CD4-positive, alpha-beta memory T cell (primary cell): ENCODE results near the gene TTYH3. TPM values are rescaled to one million over a fixed set of nuclear protein-coding genes. Genes with fewer than 3 reads are reported as not detected.

Source experiments
- CTCF ChIA-PET: fragments of 350-600 bp; sonication (Branson Sonifier 250); formaldehyde crosslinking; loops from one replicate; lab custom pipeline; 2021; ENCODE audit warnings: inconsistent platforms; ENCODE audit not compliant: partially characterized antibody; lab: Charles Lee
- POLR2A ChIA-PET: fragments of 350-600 bp; sonication (Branson Sonifier 250); formaldehyde crosslinking; loops from one replicate; lab custom pipeline; 2021; ENCODE audit not compliant: partially characterized antibody; lab: Charles Lee
- DNase-seq, 5 donors: peaks; one replicate each; pipeline versions ENCODE4 v3.0.0 to v3.0.0-alpha.2; 2020 to 2022; ENCODE audit warnings: mixed read lengths in 1 of 5
- H3K27ac ChIP-seq: one replicate; pipeline ENCODE4 v1.7.0; 2013; ENCODE audit warnings: low read depth, low read length
- H3K27me3 ChIP-seq: 2 replicates; pipeline ENCODE4 v1.7.0; 2013; ENCODE audit warnings: mild to moderate bottlenecking, low read length, moderate library complexity; ENCODE audit not compliant: insufficient read depth
- H3K36me3 ChIP-seq: 2 replicates; pipeline ENCODE4 v1.7.0; 2013; ENCODE audit warnings: mild to moderate bottlenecking, low read length, moderate library complexity; ENCODE audit not compliant: insufficient read depth
- H3K4me1 ChIP-seq: 2 replicates; pipeline ENCODE4 v1.7.0; 2013; ENCODE audit warnings: mild to moderate bottlenecking, low read length, moderate library complexity; ENCODE audit not compliant: insufficient read depth
- H3K4me3 ChIP-seq, 2 donors: one replicate each; pipeline ENCODE4 v1.7.0; 2013; ENCODE audit warnings: low read length in 2 of 2, mild to moderate bottlenecking in 1 of 2
- H3K9me3 ChIP-seq, 2 donors: one replicate each; pipeline ENCODE4 v1.7.0; 2013; ENCODE audit warnings: low read length in 2 of 2, control low read depth in 1 of 2; ENCODE audit not compliant: control insufficient read depth in 1 of 2
- H3K27ac Mint-ChIP-seq, 7 donors: one replicate each; pipeline ENCODE4 v1.8.0; 2020 to 2021; ENCODE audit warnings: mixed read lengths in 7 of 7, mild to moderate bottlenecking in 6 of 7, inconsistent platforms in 3 of 7, moderate library complexity in 3 of 7
- H3K27me3 Mint-ChIP-seq, 2 donors: one replicate each; pipeline ENCODE4 v1.8.0; 2020 to 2021; ENCODE audit warnings: mixed read lengths in 2 of 2
- H3K36me3 Mint-ChIP-seq, 2 donors: one replicate each; pipeline ENCODE4 v1.8.0; 2020 to 2021; ENCODE audit warnings: mixed read lengths in 2 of 2, inconsistent platforms in 1 of 2, mild to moderate bottlenecking in 1 of 2
- H3K4me1 Mint-ChIP-seq, 4 donors: one replicate each; pipeline ENCODE4 v1.8.0; 2020 to 2021; ENCODE audit warnings: mixed read lengths in 4 of 4, mild to moderate bottlenecking in 1 of 4
- H3K4me3 Mint-ChIP-seq, 8 donors: one replicate each; pipeline ENCODE4 v1.8.0; 2020 to 2021; ENCODE audit warnings: mixed read lengths in 8 of 8, mild to moderate bottlenecking in 7 of 8, moderate library complexity in 6 of 8, inconsistent platforms in 3 of 8
- H3K9me3 Mint-ChIP-seq, 8 donors: one replicate each; pipeline ENCODE4 v1.8.0; 2020 to 2021; ENCODE audit warnings: mixed read lengths in 8 of 8, mild to moderate bottlenecking in 5 of 8, inconsistent platforms in 3 of 8, moderate library complexity in 1 of 8
- intact Hi-C: fragments of 100-400 bp; cut with micrococcal nuclease; formaldehyde crosslinking; loops from one replicate; pipeline ENCODE4 v1.15.1; 2023
- polyA plus RNA-seq, 2 donors: library from polyadenylated mRNA; unstranded; fragments of 300-500 nt; fragmentation: Illumina TruSeq; gene quantifications; one replicate each; pipeline ENCODE4 v1.2.3, GENCODE V29; 2021
- total RNA-seq, 2 experiments: library from RNA; stranded (reverse); gene quantifications; one replicate each; pipeline ENCODE4 v1.2.3, GENCODE V29; 2021

TTYH3 gene
- total and polyA plus RNA-seq, 4 experiments from 2014 or later: 0.14 to 12.0 (median 5.8) TPM

GRCh38 chr7:2708547-2709310 is 76.9 kb downstream of the TTYH3 start:
- Mint-ChIP-seq H3K4me1 (peaks cover 15 to 31% (median 20%) of the 10 kb centered on the region in 4 donors), H3K36me3 (no peaks in the 10 kb centered on the region), H3K4me3 (no peak overlapping the region), H3K27ac (no peak overlapping the region), H3K27me3 (no peaks in the 10 kb centered on the region), H3K9me3 (no peaks in the 10 kb centered on the region)
- Histone ChIP-seq H3K4me1 (peaks cover 37% of the 10 kb centered on the region), H3K27ac (no peak overlapping the region), H3K27me3 (no peaks in the 10 kb centered on the region), H3K9me3 (no peaks in the 10 kb centered on the region), H3K36me3 (no peaks in the 10 kb centered on the region), H3K4me3 (peak overlapping the region in 1 of 2 donors; percentile 50)
- CTCF ChIA-PET: interaction anchor here (1.1 to 16.2 kb wide), 18 partner anchors 10 to 258 kb away, joined by 3 to 220 read pairs (median 12); partner anchors contain the start of gene TTYH3
- POLR2A ChIA-PET: interaction anchor here (1.3 to 4.4 kb wide), 9 partner anchors 9 to 257 kb away, joined by 3 to 57 read pairs (median 13); partner anchors contain the start of gene TTYH3
- intact Hi-C loops: loop anchor here (1.0 kb wide), 4 partner anchors 37 to 257 kb away; no protein-coding TSS in a partner anchor
- DNase-seq: no peak

GRCh38 chr7:2709553-2710285 is 77.9 kb downstream of the TTYH3 start:
- intact Hi-C loops: loop anchor here (1.0 to 10.0 kb wide), 7 partner anchors 38 to 1135 kb away; partner anchors contain the start of genes BRAT1, GNA12, IQCE and PSMG3
- no peaks in the 10 kb centered on the region for H3K27me3 Mint-ChIP-seq
- H3K4me3 Mint-ChIP-seq: peak overlapping the region; percentile 69 to 87 (median 78)
- ChIA-PET POLR2A (interaction anchor here (0.6 to 4.4 kb wide), 12 partner anchors 10 to 1128 kb away, joined by 3 to 57 read pairs (median 8); partner anchors contain the start of gene TTYH3), CTCF (interaction anchor here (0.6 to 16.2 kb wide), 41 partner anchors 10 to 383 kb away, joined by 3 to 220 read pairs (median 4); partner anchors contain the start of gene TTYH3)
- peak; percentile 75 to 81 (median 79) for DNase-seq
- Histone ChIP-seq H3K27ac (peak overlapping the region; percentile 42), H3K9me3 (no peaks in the 10 kb centered on the region), H3K4me3 (peak overlapping the region in 1 of 2 donors; percentile 50), H3K4me1 (peaks cover 41% of the 10 kb centered on the region), H3K36me3 (no peaks in the 10 kb centered on the region), H3K27me3 (no peaks in the 10 kb centered on the region)
- peaks cover 19 to 40% (median 27%) of the 10 kb centered on the region in 4 donors for H3K4me1 Mint-ChIP-seq
- H3K9me3 Mint-ChIP-seq: no peaks in the 10 kb centered on the region
- no peaks in the 10 kb centered on the region for H3K36me3 Mint-ChIP-seq
- peak overlapping the region in 6 of 7 donors; percentile 86 to 96 (median 90) for H3K27ac Mint-ChIP-seq

- no peaks in the 10 kb centered on the region for H3K36me3 Mint-ChIP-seq
- H3K27ac Mint-ChIP-seq: peak overlapping the region; percentile 42 to 96 (median 90)
- peaks cover 47% of the 10 kb centered on the region for H3K4me1 ChIP-seq
- H3K27ac ChIP-seq: peak overlapping the region; percentile 42
- CTCF ChIA-PET: interaction anchor here (0.6 to 16.2 kb wide), 42 partner anchors 9 to 382 kb away, joined by 3 to 220 read pairs (median 4); partner anchors contain the start of gene TTYH3
- POLR2A ChIA-PET: interaction anchor here (0.8 to 4.4 kb wide), 17 partner anchors 9 to 356 kb away, joined by 3 to 57 read pairs (median 5); partner anchors contain the start of genes BRAT1, EIF3B, IQCE and TTYH3
- H3K9me3 Mint-ChIP-seq: peaks cover 0 to 1% (median 0%) of the 10 kb centered on the region in 8 donors
- no peaks in the 10 kb centered on the region for H3K27me3 ChIP-seq
- H3K36me3 ChIP-seq: no peaks in the 10 kb centered on the region
- no peaks in the 10 kb centered on the region for H3K9me3 ChIP-seq
- DNase-seq: peak; percentile 60 to 87 (median 66)
- no peaks in the 10 kb centered on the region for H3K27me3 Mint-ChIP-seq
- intact Hi-C loops: loop anchor here (5.0 to 10.0 kb wide), 3 partner anchors 132 to 1135 kb away; partner anchors contain the start of genes BRAT1, GNA12, IQCE and PSMG3
- peaks cover 24 to 46% (median 32%) of the 10 kb centered on the region in 4 donors for H3K4me1 Mint-ChIP-seq
- H3K4me3 ChIP-seq: peak overlapping the region in 1 of 2 donors; percentile 50
- peak overlapping the region; percentile 69 to 87 (median 78) for H3K4me3 Mint-ChIP-seq
These were observed 78.5 kb downstream of the TTYH3 start for GRCh38 chr7:2710286-2710655.

GRCh38 chr7:2710901-2711551 is 79.2 kb downstream of the TTYH3 start:
- Histone ChIP-seq H3K27me3 (no peaks in the 10 kb centered on the region), H3K4me1 (peaks cover 54% of the 10 kb centered on the region), H3K9me3 (no peaks in the 10 kb centered on the region), H3K36me3 (no peaks in the 10 kb centered on the region), H3K4me3 (peak overlapping the region in 1 of 2 donors; percentile 50), H3K27ac (peak overlapping the region; percentile 3)
- H3K36me3 Mint-ChIP-seq: no peaks in the 10 kb centered on the region
- peak; percentile 54 to 76 (median 66) for DNase-seq
- H3K4me3 Mint-ChIP-seq: peak overlapping the region; percentile 52 to 87 (median 78)
- peak overlapping the region; percentile 61 to 96 (median 92) for H3K27ac Mint-ChIP-seq
- CTCF ChIA-PET: interaction anchor here (0.7 to 16.2 kb wide), 24 partner anchors 8 to 382 kb away, joined by 3 to 220 read pairs (median 8); no protein-coding TSS in a partner anchor
- POLR2A ChIA-PET: interaction anchor here (0.8 to 4.4 kb wide), 14 partner anchors 9 to 357 kb away, joined by 3 to 57 read pairs (median 4); partner anchors contain the start of genes BRAT1, EIF3B, IQCE and TTYH3
- H3K27me3 Mint-ChIP-seq: no peaks in the 10 kb centered on the region
- intact Hi-C loops: loop anchor here (1.0 to 10.0 kb wide), 4 partner anchors 8 to 1136 kb away; partner anchors contain the start of genes BRAT1, GNA12, IQCE and PSMG3
- peaks cover 32 to 54% (median 40%) of the 10 kb centered on the region in 4 donors for H3K4me1 Mint-ChIP-seq
- H3K9me3 Mint-ChIP-seq: peaks cover 0 to 2% (median 0%) of the 10 kb centered on the region in 8 donors

- H3K27me3 ChIP-seq: no peaks in the 10 kb centered on the region
- no peak overlapping the region for H3K27ac ChIP-seq
- H3K36me3 ChIP-seq: no peaks in the 10 kb centered on the region
- no peaks in the 10 kb centered on the region for H3K36me3 Mint-ChIP-seq
- peak overlapping the region in 2 of 7 donors; percentile 53 to 86 for H3K27ac Mint-ChIP-seq
- no peaks in the 10 kb centered on the region for H3K9me3 ChIP-seq
- POLR2A ChIA-PET: interaction anchor here (1.0 to 4.4 kb wide), 5 partner anchors 8 to 358 kb away, joined by 3 to 57 read pairs (median 13); partner anchors contain the start of genes EIF3B and TTYH3
- peak overlapping the region in 1 of 8 donors; percentile 10 for H3K4me3 Mint-ChIP-seq
- no peak overlapping the region for H3K4me3 ChIP-seq
- H3K4me1 Mint-ChIP-seq: peaks cover 37 to 64% (median 48%) of the 10 kb centered on the region in 4 donors
- DNase-seq: no peak
- intact Hi-C loops: loop anchor here (1.0 to 10.0 kb wide), 4 partner anchors 7 to 1137 kb away; partner anchors contain the start of genes BRAT1, GNA12, IQCE and PSMG3
- peaks cover 0 to 2% of the 10 kb centered on the region in 2 donors for H3K27me3 Mint-ChIP-seq
- peaks cover 65% of the 10 kb centered on the region for H3K4me1 ChIP-seq
- CTCF ChIA-PET: interaction anchor here (2.8 to 16.2 kb wide), 6 partner anchors 11 to 261 kb away, joined by 13 to 220 read pairs (median 32); no protein-coding TSS in a partner anchor
- H3K9me3 Mint-ChIP-seq: peaks cover 0 to 2% (median 0%) of the 10 kb centered on the region in 8 donors
These were observed 80.3 kb downstream of the TTYH3 start for GRCh38 chr7:2711895-2712675.
